OCI-LY1 (cell line): Measurements from ENCODE around the gene SAA4.

Experiments
- H2AFZ ChIP-seq: fragments of 200-600 bp; sonication (generic), shearing (Covaris generic); 2 replicates; pipeline ENCODE4 v1.6.0; 2014; ENCODE audit warnings: antibody characterized with exemption, mild to moderate bottlenecking, low read length
- H3F3A ChIP-seq: fragments of 200-600 bp; sonication (generic), shearing (Covaris generic); 2 replicates; pipeline ENCODE4 v1.6.0; 2014; ENCODE audit warnings: mild to moderate bottlenecking, antibody characterized with exemption, low read length, moderate library complexity; ENCODE audit not compliant: insufficient read depth
- H3K27ac ChIP-seq: fragments of 200-600 bp; sonication (generic); 2 replicates; pipeline ENCODE4 v1.5.1; 2014; ENCODE audit warnings: low read length, mixed run types, mild to moderate bottlenecking, low read depth; ENCODE audit not compliant: poor library complexity, severe bottlenecking
- H3K27me3 ChIP-seq: fragments of 200-600 bp; sonication (generic); 2 replicates; pipeline ENCODE4 v1.6.0; 2014; ENCODE audit warnings: antibody characterized with exemption, mild to moderate bottlenecking, low read length, moderate library complexity; ENCODE audit not compliant: insufficient read depth
- H3K36me3 ChIP-seq: fragments of 200-600 bp; sonication (generic); 2 replicates; pipeline ENCODE4 v1.6.1; 2014; ENCODE audit warnings: mild to moderate bottlenecking, antibody characterized with exemption, low read length, moderate library complexity, mixed read lengths; ENCODE audit not compliant: insufficient read depth
- H3K4me1 ChIP-seq: fragments of 200-600 bp; sonication (generic); 2 replicates; pipeline ENCODE4 v1.5.1; 2014; ENCODE audit warnings: mild to moderate bottlenecking, low read length, moderate library complexity; ENCODE audit not compliant: insufficient read depth, severe bottlenecking
- H3K4me2 ChIP-seq: fragments of 200-600 bp; sonication (generic), shearing (Covaris generic); 2 replicates; pipeline ENCODE4 v1.6.1; 2014; ENCODE audit warnings: low read length
- H3K4me3 ChIP-seq: fragments of 200-600 bp; sonication (generic); 2 replicates; pipeline ENCODE4 v1.5.1; 2014; ENCODE audit warnings: low read length, low read depth, mild to moderate bottlenecking, mixed read lengths; ENCODE audit not compliant: poor library complexity, severe bottlenecking
- H3K79me2 ChIP-seq: fragments of 200-600 bp; shearing (Covaris generic); 2 replicates; pipeline ENCODE4 v1.6.1; 2016; ENCODE audit warnings: mixed run types, low read length, mixed read lengths; ENCODE audit not compliant: insufficient read depth
- H3K9ac ChIP-seq: fragments of 200-600 bp; sonication (generic), shearing (Covaris generic); 2 replicates; pipeline ENCODE4 v1.6.1; 2014; ENCODE audit warnings: mild to moderate bottlenecking, low read length, mixed read lengths
- H3K9me2 ChIP-seq: fragments of 200-600 bp; sonication (generic), shearing (Covaris generic); 2 replicates; pipeline ENCODE4 v1.6.1; 2014; ENCODE audit warnings: low read depth, mild to moderate bottlenecking, low read length, mixed read lengths
- H3K9me3 ChIP-seq: fragments of 200-600 bp; shearing (Covaris generic); 2 replicates; pipeline ENCODE4 v1.6.1; 2014; ENCODE audit warnings: low read length, mixed read lengths
- H4K20me1 ChIP-seq: fragments of 200-600 bp; sonication (generic), shearing (Covaris generic); 2 replicates; pipeline ENCODE4 v1.6.0; 2016; ENCODE audit warnings: mild to moderate bottlenecking, low read length; ENCODE audit not compliant: insufficient read depth
- EZH2 ChIP-seq: fragments of 200-600 bp; sonication (generic), shearing (Covaris generic); IDR thresholded peaks from 2 replicates; pipeline ENCODE4 v1.8.0; 2017; ENCODE audit warnings: borderline replicate concordance, mixed run types, mild to moderate bottlenecking, antibody characterized with exemption, low read length, moderate library complexity, mixed read lengths
- TF ChIP-seq, protein P1 (sequence below): fragments of 200-600 bp; sonication (generic), shearing (Covaris generic); IDR thresholded peaks from 2 replicates; pipeline ENCODE4 v1.5.1; 2017; ENCODE audit warnings: mild to moderate bottlenecking, antibody characterized with exemption, low read length, moderate library complexity, mixed read lengths

SAA4 gene

DNA sequence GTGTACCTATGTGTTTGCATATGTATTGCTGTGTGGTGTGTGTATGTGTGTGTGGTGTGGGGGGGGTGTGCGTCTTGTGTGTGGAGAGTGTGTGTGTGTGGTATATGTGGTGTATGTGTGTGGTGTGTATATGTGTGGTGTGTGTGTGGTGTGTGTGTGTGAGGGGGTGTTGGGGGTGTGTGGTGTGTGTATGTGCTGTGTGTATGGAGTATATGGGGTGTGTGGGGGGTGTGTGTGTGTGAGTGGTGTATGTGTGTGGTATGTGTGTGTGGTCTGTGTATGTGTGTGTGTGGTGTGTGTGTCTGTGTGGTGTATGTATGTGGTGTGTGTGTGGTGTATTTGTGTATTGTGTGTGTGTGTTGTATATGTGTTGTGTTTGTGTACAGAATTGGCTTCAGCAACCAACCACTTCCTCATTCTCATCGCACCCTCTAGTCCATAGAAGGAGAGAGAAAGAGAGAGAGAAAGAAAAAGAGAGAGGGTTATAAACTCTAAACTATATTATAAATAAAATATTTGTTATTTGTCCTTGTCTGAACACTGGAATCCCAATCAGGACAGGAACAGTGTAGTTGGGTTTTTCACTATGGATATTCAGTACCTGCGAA is 13.7 kb downstream of the SAA4 start:
- no peak for TF ChIP-seq EZH2
- TF ChIP-seq, protein P1, sequence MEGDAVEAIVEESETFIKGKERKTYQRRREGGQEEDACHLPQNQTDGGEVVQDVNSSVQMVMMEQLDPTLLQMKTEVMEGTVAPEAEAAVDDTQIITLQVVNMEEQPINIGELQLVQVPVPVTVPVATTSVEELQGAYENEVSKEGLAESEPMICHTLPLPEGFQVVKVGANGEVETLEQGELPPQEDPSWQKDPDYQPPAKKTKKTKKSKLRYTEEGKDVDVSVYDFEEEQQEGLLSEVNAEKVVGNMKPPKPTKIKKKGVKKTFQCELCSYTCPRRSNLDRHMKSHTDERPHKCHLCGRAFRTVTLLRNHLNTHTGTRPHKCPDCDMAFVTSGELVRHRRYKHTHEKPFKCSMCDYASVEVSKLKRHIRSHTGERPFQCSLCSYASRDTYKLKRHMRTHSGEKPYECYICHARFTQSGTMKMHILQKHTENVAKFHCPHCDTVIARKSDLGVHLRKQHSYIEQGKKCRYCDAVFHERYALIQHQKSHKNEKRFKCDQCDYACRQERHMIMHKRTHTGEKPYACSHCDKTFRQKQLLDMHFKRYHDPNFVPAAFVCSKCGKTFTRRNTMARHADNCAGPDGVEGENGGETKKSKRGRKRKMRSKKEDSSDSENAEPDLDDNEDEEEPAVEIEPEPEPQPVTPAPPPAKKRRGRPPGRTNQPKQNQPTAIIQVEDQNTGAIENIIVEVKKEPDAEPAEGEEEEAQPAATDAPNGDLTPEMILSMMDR = no peak
- Histone ChIP-seq H3K4me1 (peaks cover 5% of the 10 kb centered on the region), H3K27me3 (no peaks in the 10 kb centered on the region), H4K20me1 (no peaks in the 10 kb centered on the region), H2AFZ (no peak overlapping the region), H3K27ac (no peak overlapping the region), H3F3A (no peaks in the 10 kb centered on the region), H3K36me3 (no peaks in the 10 kb centered on the region), H3K9ac (no peak overlapping the region), H3K9me2 (no peaks in the 10 kb centered on the region), H3K79me2 (no peaks in the 10 kb centered on the region), H3K9me3 (peaks cover 3% of the 10 kb centered on the region; the same call in 1 of the 2 replicates), H3K4me3 (no peak overlapping the region), H3K4me2 (no peak overlapping the region)

DNA sequence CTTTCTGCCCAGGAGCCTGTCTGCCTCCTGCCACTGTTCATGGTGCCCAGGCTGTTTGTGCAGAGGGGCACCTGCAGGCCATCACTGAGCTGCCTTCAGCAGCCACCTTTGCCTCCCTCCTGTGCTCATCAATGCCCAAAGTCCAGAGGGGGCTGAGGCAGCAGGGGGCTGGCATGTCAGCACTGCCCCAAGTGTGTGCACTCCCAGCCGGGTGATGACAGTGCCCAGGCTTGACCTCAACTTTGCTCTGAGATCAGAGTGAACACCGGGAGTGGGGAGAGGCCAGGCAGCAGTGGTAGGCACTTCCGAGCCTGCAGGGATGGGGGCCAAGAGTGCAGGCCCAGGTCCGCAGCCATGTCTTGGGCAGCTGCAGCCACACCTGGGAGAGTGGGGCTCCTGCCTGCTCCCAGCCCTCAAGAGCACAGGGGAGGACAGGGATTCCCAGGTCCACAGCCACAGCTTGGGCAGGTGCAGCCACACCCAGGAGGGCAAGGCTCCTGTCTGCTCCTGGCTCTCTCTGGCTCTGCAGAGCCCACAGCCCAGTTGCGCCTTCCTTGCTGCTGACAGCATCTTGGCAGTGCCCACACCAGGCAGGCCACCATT is 15.2 kb downstream of the SAA4 start:
- H3K4me3 ChIP-seq = no peak overlapping the region
- H3K9me2 ChIP-seq = no peaks in the 10 kb centered on the region
- no peak overlapping the region for H3K27ac ChIP-seq
- no peak overlapping the region for H3K4me2 ChIP-seq
- no peaks in the 10 kb centered on the region for H3K79me2 ChIP-seq
- no peak overlapping the region for H2AFZ ChIP-seq
- no peaks in the 10 kb centered on the region for H4K20me1 ChIP-seq
- TF ChIP-seq, protein P1 = no peak
- TF ChIP-seq EZH2 = no peak
- H3K27me3 ChIP-seq = no peaks in the 10 kb centered on the region
- H3K4me1 ChIP-seq = peaks cover 5% of the 10 kb centered on the region
- H3K36me3 ChIP-seq = no peaks in the 10 kb centered on the region
- no peaks in the 10 kb centered on the region for H3F3A ChIP-seq
- no peak overlapping the region for H3K9ac ChIP-seq
- H3K9me3 ChIP-seq = peaks cover 3% of the 10 kb centered on the region; the same call in 1 of the 2 replicates

DNA sequence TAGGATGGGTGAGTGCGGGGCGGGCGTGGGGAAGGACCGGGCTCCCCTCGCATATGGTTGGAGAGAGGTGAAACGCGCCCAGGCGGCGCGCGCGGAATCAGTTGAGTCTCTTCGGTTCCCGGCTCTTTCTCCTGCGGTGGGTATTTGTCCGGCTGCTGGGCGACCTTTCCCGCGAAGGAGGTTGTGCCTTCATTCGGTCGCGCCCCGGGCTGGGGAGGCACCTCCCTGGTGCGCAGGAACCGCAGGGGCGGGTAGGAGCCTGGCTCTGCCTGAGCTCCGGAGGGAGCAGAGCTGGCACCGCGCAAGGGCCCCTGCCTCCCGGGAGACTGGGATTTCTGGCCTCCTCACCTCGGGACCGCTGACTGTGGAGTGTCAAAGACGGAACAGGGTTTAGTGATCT is 27.5 kb downstream of the SAA4 start:
- H3K27me3 ChIP-seq = no peaks in the 10 kb centered on the region; the same call in 1 of the 2 replicates
- H3K27ac ChIP-seq = no peak overlapping the region
- no peaks in the 10 kb centered on the region for H3K36me3 ChIP-seq
- H3K4me2 ChIP-seq = no peak overlapping the region
- no peaks in the 10 kb centered on the region for H3F3A ChIP-seq
- H3K4me1 ChIP-seq = no peaks in the 10 kb centered on the region
- H2AFZ ChIP-seq = no peak overlapping the region
- no peak overlapping the region for H3K4me3 ChIP-seq
- no peaks in the 10 kb centered on the region for H3K79me2 ChIP-seq
- no peak overlapping the region for H3K9ac ChIP-seq
- H3K9me3 ChIP-seq = no peaks in the 10 kb centered on the region
- H3K9me2 ChIP-seq = no peaks in the 10 kb centered on the region
- H4K20me1 ChIP-seq = no peaks in the 10 kb centered on the region
- TF ChIP-seq EZH2 = no peak
- TF ChIP-seq, protein P1 = no peak
